ENCODE data around the gene FAM131A. TPM values are rescaled to one million over a fixed set of nuclear protein-coding genes. Genes with fewer than 3 reads are reported as not detected.

Gene FAM131A
- total and polyA plus RNA-seq, 9 of the 15 experiments (the other 6 are each of a cell fraction or from before 2014, with no cell fraction given) = 0.48 to 11.1 (median 4.3) TPM

DNA sequence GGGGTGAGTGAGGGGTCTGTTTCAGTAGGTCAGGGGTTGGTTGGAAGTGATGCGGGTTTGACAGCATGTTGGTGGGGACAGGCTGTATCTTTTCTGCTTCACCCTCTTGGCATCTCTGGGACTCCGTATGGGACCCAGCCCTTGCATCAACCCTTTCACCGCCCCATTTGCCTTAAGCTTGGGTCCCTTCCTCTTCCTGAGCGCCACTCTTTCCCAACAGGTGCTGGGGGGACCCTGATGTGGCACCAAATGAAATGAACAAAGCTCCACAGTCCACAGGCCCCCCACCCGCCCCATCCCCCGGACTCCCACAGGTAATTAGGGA, 21.9 kb upstream of the FAM131A start:
- Histone ChIP-seq H3K9me1 (ENCODE audit: control insufficient read depth, insufficient read depth, low read length) (peaks cover 13% of the 10 kb centered on the region), H3K9me3 (replicated peaks; ENCODE audit: control insufficient read depth, insufficient read depth, low read depth, low read length) (no peaks in the 10 kb centered on the region), H3K79me2 (ENCODE audit: control insufficient read depth, insufficient read depth, low read length) (peaks cover 61% of the 10 kb centered on the region), H3K9ac (ENCODE audit: insufficient read depth in 1 of 2, low read depth in 2 of 2, low read length in 2 of 2) (peak overlapping the region; percentile 99 to 100), H3K27me3 (ENCODE audit: control insufficient read depth in 2 of 2, insufficient read depth in 2 of 2, low read length in 2 of 2) (no peaks in the 10 kb centered on the region), H3K27ac (ENCODE audit: extremely low read depth, low read depth, low read length) (peak overlapping the region; percentile 94), H3K4me2 (ENCODE audit: insufficient read depth, low read length) (peak overlapping the region; percentile 99), H4K20me1 (replicated peaks; ENCODE audit: control insufficient read depth, insufficient read depth, low read length) (peaks cover 41% of the 10 kb centered on the region), H3K4me1 (replicated peaks in 1 of 2; ENCODE audit: control insufficient read depth in 2 of 2, insufficient read depth in 2 of 2, low read length in 2 of 2) (peaks cover 13 to 39% of the 10 kb centered on the region in 2 experiments; a peak in 4 of 5 replicates), H3K36me3 (ENCODE audit: control insufficient read depth, insufficient read depth, low read length) (peaks cover 52% of the 10 kb centered on the region), H3K4me3 (peak overlapping the region; percentile 100), H2AFZ (ENCODE audit: low read depth, low read length) (no peak overlapping the region)
- CTCF ChIA-PET (ENCODE audit: low intra/inter-chr PET ratio) = no interaction called here
- peak in 3 of 4 experiments; percentile 12 to 46 (median 41) for DNase-seq (ENCODE audit: extremely low read depth in 1 of 4, low spot score in 3 of 4)
- intact Hi-C loops (cut with micrococcal nuclease) = loop anchor here (2.0 kb wide), 1 partner anchor 17 kb away; the partner anchor contains the start of gene PSMD2
- no TSS peak for BruUV-seq (replicated peaks)
- TF ChIP-seq, protein P1, sequence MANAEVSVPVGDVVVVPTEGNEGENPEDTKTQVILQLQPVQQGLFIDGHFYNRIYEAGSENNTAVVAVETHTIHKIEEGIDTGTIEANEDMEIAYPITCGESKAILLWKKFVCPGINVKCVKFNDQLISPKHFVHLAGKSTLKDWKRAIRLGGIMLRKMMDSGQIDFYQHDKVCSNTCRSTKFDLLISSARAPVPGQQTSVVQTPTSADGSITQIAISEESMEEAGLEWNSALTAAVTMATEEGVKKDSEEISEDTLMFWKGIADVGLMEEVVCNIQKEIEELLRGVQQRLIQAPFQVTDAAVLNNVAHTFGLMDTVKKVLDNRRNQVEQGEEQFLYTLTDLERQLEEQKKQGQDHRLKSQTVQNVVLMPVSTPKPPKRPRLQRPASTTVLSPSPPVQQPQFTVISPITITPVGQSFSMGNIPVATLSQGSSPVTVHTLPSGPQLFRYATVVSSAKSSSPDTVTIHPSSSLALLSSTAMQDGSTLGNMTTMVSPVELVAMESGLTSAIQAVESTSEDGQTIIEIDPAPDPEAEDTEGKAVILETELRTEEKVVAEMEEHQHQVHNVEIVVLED (CRISPR knock-in tag; IDR thresholded peaks at IDR 0.05) = no peak
- TF ChIP-seq, protein P2, sequence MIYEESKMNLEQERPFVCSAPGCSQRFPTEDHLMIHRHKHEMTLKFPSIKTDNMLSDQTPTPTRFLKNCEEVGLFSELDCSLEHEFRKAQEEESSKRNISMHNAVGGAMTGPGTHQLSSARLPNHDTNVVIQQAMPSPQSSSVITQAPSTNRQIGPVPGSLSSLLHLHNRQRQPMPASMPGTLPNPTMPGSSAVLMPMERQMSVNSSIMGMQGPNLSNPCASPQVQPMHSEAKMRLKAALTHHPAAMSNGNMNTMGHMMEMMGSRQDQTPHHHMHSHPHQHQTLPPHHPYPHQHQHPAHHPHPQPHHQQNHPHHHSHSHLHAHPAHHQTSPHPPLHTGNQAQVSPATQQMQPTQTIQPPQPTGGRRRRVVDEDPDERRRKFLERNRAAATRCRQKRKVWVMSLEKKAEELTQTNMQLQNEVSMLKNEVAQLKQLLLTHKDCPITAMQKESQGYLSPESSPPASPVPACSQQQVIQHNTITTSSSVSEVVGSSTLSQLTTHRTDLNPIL (CRISPR knock-in tag; IDR thresholded peaks at IDR 0.05) = no peak
- TF ChIP-seq, protein P3, sequence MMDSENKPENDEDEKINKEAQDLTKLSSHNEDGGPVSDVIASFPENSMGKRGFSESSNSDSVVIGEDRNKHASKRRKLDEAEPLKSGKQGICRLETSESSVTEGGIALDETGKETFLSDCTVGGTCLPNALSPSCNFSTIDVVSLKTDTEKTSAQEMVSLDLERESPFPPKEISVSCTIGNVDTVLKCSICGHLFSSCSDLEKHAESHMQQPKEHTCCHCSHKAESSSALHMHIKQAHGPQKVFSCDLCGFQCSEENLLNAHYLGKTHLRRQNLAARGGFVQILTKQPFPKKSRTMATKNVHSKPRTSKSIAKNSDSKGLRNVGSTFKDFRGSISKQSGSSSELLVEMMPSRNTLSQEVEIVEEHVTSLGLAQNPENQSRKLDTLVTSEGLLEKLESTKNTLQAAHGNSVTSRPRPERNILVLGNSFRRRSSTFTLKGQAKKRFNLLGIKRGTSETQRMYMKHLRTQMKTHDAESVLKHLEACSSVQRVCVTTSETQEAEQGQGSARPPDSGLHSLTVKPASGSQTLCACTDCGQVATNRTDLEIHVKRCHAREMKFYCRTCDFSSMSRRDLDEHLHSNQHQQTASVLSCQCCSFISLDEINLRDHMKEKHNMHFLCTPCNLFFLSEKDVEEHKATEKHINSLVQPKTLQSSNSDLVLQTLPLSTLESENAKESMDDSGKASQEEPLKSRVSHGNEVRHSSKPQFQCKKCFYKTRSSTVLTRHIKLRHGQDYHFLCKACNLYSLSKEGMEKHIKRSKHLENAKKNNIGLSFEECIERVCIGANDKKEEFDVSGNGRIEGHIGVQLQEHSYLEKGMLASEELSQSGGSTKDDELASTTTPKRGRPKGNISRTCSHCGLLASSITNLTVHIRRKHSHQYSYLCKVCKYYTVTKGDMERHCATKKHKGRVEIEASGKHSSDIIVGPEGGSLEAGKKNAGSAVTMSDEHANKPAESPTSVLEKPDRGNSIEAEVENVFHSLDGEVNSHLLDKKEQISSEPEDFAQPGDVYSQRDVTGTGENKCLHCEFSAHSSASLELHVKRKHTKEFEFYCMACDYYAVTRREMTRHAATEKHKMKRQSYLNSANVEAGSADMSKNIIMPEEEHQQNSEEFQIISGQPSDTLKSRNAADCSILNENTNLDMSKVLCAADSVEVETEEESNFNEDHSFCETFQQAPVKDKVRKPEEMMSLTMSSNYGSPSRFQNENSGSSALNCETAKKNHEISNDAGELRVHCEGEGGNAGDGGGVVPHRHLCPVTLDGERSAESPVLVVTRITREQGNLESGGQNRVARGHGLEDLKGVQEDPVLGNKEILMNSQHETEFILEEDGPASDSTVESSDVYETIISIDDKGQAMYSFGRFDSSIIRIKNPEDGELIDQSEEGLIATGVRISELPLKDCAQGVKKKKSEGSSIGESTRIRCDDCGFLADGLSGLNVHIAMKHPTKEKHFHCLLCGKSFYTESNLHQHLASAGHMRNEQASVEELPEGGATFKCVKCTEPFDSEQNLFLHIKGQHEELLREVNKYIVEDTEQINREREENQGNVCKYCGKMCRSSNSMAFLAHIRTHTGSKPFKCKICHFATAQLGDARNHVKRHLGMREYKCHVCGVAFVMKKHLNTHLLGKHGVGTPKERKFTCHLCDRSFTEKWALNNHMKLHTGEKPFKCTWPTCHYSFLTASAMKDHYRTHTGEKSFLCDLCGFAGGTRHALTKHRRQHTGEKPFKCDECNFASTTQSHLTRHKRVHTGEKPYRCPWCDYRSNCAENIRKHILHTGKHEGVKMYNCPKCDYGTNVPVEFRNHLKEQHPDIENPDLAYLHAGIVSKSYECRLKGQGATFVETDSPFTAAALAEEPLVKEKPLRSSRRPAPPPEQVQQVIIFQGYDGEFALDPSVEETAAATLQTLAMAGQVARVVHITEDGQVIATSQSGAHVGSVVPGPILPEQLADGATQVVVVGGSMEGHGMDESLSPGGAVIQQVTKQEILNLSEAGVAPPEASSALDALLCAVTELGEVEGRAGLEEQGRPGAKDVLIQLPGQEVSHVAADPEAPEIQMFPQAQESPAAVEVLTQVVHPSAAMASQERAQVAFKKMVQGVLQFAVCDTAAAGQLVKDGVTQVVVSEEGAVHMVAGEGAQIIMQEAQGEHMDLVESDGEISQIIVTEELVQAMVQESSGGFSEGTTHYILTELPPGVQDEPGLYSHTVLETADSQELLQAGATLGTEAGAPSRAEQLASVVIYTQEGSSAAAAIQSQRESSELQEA (IDR thresholded peaks at IDR 0.05; ENCODE audit: low read depth) = peak; percentile 52; the same call in 1 of the 2 replicates
- TF ChIP-seq, protein P4, sequence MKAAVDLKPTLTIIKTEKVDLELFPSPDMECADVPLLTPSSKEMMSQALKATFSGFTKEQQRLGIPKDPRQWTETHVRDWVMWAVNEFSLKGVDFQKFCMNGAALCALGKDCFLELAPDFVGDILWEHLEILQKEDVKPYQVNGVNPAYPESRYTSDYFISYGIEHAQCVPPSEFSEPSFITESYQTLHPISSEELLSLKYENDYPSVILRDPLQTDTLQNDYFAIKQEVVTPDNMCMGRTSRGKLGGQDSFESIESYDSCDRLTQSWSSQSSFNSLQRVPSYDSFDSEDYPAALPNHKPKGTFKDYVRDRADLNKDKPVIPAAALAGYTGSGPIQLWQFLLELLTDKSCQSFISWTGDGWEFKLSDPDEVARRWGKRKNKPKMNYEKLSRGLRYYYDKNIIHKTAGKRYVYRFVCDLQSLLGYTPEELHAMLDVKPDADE (conservative IDR thresholded peaks at IDR 0.05; ENCODE audit: control insufficient read depth, low read depth, low read length) = 0 out of 2 replicates have a peak, but pooled peaks have one; percentile 9
- TF ChIP-seq ARID2 (IDR thresholded peaks at IDR 0.05) (no peak), C11orf30 (IDR thresholded peaks at IDR 0.05; ENCODE audit: low read depth) (no peak)
- TF ChIP-seq, protein P5, sequence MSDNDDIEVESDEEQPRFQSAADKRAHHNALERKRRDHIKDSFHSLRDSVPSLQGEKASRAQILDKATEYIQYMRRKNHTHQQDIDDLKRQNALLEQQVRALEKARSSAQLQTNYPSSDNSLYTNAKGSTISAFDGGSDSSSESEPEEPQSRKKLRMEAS (CRISPR knock-in tag; IDR thresholded peaks at IDR 0.05) = 0 out of 2 replicates have a peak, but pooled peaks have one; percentile 1
- WGBS (ENCODE audit: insufficient coverage, low coverage, missing lambda C conversion rate) = 0% methylated on average over 3 of the region's 6 CpGs
- POLR2A ChIA-PET = interaction anchor here (0.6 to 2.3 kb wide), 9 partner anchors 11 to 103 kb away, joined by 3 to 24 read pairs (median 5); partner anchors contain the start of gene PSMD2
- in situ Hi-C loops (cut with MboI) = no loop called here
- peak; percentile 8 for ATAC-seq
- FAIRE-seq = no peak
